HuH-7 (cell line): ENCODE results near the gene CISD3.

Experiments
- DNase-seq: peaks from one replicate; pipeline ENCODE4 v3.0.0; 2011; ENCODE audit warnings: low spot score

Gene CISD3

DNA sequence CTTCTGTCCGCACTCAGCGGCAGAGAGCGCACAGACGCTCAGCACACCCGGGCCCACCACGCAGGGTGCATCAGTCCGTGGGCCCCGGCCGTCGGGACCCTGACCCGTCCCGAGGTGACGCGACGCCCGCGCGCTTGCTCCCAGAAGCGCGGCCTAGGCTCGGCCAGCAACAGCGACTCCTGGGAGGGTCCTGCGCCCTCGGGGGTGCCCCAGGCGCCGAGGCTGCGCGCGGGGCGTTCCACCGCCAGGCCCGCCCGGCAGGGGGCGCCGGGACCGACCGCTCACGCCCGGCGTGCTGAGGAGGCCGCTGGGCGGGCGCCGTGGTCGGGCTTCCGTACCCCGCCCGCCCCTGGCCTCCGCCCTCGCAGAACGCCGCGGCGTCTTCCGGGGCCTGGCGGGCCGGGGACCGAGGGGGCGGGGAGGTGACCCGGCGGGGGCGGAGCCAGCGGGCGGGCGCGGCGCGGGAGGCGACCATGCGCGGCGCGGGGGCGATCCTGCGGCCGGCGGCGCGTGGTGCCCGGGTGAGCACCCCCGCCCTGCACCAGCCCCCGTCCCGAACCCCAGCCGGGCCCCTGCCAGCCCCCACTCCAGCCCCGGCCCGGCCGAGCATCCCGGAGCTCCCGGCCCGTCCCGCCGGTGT, at the start of gene CISD3:
CISD3 (plus strand) TSS at position 456 of the 640 bp plus-strand sequence; CDS start at position 474, 18 bp downstream.
- peak; percentile 85 for DNase-seq

DNA sequence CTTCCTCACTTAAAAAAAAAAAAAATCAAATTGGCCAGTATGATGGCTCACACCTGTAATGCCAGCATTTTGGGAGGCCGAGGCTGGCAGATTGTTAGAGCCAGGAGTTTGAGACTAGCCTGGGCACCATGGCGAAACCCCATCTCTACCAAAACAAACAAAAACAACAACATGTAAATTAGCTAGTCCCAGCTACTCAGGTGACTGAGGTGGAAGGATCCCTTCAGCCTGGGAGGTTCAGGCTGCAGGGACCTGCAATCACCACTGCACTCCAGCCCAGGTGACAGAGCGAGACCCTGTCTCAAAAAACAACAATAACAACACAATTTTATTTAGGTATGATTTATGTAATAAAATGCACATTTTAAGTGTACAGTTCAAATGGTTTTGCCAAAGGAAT, 49.0 kb upstream of the CISD3 start:
- no peak for DNase-seq

DNA sequence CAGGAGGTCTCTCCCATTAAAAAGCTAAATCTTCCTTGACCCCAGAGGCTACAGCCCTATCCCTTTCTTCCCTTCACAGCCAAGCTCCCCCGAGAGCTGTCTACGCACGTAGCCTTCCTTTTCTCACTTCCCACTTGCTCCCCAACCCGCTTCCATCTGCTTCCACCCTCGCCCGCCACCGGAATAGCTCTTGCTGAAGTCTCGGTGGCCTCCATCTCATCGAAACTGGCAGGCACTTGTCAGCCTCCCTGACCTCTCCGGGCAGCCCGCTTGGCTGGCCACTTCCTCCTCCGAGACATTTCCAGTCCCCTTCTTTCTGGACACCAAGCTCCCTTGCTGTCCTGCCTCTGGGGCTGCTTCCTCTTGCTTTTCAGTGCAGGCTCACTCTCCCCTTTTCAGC, 44.6 kb upstream of the CISD3 start:
- no peak for DNase-seq

GRCh38 chr17:38687286-38687685, 42.9 kb upstream of the CISD3 start:
- no peak for DNase-seq

DNA sequence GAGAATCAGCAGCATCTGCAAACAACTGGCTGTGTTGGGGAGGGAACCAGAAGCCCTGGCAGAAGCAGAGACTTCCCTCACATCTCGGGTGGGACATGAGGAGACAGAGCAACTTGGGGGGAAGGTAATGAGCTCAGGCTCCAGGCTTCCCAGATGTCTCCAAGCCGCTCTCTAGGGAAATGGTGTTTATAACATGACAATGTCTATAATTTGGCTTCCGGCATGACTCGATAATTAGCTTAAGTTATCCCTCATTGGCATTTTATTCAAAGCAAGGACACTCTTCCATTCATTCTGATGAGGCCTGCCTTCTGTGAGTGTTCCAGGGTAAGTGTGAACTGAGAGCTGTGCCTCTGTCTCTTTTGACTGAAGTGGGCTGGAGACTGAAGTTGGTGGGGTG, 39.8 kb upstream of the CISD3 start:
- no peak for DNase-seq

- no peak for DNase-seq
Observed at GRCh38 chr17:38691154-38691553, 39.0 kb upstream of the CISD3 start.

DNA sequence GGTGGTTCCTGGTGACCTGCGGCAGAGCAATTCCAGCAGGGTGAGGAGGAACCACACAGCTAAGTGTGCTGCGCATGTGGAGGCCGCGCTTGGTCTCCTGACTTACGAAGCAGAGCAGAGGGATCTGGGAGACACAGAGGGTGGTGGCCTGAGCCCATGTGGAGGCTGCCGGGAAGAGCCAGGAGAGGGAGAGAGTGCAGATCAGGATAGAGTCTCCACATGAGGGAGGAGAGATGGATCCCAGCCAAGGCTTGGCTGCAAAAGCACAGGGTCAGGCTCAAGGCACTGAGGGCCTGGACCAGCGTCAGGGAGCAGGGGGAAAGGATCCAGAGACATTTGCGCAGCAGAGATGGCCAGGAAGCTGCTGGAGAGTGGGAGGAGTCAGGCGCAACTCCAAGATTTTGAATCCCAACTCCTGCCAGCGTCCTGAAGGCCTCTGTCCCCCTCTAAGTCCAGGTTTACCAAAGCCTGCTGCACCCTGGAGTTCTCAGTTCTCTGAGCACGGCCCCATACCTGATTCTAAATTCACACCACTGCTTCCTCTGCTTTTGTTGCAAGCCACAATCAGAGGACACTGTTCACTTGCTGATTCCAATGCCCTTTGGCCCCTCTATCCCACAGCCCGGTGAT, 36.3 kb upstream of the CISD3 start:
- DNase-seq, result no peak

GRCh38 chr17:38697061-38697820, 32.9 kb upstream of the CISD3 start:
- no peak for DNase-seq

- no peak for DNase-seq
Observed at GRCh38 chr17:38698760-38699159, 31.4 kb upstream of the CISD3 start.

DNA sequence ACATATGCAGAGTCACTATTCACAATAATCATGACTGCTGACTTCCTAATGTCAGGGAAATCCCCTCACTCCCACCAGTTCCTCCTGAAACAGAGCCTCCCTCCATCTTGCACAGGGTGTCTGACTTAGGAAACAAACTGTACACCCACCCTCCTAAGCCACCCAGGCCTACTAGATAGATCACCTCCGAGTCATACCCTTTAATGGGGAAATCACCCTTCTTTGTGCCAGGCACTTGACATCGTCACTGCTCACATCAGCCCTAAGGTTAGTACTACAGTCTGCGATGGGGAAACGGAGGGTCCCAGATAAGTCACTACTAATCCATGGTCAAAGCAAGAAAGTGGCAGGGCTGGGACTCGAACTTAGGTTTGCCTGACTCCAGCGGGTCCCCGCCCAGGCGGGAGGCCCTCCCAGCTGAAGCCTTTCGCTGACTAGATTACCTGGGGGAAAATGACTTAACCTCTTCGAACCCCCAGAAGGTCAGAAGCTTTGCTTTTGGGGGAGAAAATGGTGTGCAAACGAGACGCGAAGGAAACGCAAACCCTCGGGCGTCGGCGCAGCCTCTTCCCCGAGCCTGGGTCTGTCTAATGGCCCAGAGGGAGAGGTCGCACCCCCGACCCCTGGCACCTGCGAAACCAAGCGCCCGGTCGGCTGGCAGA, 28.5 kb upstream of the CISD3 start:
- DNase-seq, result no peak

- DNase-seq, result peak; percentile 79
Observed at GRCh38 chr17:38702166-38702915, 27.8 kb upstream of the CISD3 start.

DNA sequence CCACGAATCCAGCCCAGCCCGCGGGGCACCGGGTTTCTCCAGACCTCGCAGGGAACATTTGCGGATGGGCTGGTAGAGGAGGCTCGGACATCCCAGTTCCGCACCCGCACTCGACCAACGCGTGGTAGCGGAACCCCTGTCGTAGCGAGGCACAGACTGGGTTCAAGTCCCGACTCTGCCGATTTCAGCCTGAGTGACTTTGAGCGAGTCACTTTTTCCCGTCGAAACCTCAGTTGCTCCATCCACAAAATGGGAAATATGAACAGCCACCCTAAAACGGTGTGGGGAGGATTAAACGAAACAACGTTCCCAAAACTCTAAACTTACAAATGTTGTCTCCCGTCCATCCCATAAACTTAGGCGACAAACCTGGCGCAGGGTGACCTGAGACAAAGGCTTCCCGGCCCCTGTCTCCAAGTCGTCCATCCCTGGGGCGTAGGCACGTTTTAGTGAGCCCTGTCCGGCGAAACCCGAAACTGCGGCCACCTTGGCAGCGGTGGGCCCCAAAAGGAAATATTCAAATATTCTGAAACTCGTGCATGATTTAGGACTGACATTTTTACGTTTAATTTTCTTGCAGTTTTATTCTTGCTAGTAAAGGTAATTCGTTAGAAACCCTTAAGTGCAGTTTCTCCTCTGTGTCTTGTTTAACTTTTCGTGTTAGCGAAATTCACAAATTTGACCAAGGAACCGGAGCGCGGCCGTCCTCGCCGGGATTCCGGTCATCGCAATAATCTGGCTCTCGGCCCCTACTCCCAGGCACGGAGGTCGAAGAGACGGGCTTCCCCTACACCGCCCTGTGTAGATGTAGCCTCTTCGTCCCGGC, 27.0 kb upstream of the CISD3 start:
- DNase-seq, result no peak

- DNase-seq, result peak; percentile 91
Observed at GRCh38 chr17:38703742-38704605, 26.2 kb upstream of the CISD3 start.

DNA sequence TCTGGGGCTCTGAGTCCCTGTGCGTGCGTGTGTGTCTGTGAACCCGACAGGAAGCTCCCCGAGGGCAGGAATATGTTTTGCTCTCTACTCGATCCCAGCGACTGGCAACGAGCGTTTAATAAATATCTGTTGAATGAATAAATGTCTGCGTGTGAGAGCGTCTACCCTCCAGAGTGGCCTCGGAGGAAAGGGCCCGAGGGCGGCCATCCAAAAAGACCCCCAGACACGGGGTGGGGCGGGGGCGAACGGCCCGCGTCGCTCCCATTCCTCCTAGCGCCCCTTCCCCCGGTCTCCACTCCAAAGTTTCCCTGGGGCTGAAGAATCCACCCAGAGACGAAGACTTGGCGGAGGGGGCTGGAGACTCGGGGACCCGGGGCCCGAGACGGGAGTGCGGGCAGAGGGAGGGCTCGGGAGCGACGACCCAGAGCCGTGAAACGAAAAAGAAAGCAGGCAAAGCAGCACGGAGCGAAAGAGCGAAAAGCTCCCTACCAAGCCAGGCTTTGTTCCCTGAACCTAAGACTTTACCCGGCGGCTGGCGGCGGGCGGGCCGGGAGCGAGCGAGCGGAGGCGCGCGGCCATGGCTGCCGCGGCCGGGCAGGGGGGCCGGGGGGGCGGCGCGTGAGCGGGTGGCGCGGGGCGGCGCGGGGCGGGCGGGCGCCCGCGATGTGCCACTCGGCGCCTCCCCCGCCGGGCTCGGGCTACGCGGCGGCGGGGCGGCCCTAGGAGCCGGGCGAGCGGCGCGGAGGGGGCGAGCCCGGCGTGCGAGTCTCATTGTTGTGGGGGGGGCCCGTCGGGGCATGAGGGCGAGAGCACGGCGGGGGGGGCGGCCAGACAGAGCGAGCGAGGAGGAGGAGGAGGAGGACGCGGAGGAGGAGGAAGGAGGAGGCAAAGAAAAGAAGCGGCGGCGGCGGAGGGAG, 25.3 kb upstream of the CISD3 start, which contains the start of gene MLLT6:
MLLT6 (plus strand) TSS at position 668 of the 917 bp plus-strand sequence. CDS start 360 bp downstream, outside the sequence.
- DNase-seq, result no peak

DNA sequence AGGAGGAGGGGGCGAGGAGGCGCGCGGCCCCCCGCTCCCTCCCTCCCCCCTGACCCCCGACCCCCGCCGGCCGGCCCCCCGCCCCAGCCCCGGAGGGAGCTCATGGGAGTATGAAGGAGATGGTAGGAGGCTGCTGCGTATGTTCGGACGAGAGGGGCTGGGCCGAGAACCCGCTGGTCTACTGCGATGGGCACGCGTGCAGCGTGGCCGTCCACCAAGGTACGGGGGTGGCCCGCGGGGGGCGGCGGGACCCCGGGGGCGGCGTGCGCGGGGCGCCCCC, 24.7 kb upstream of the CISD3 start:
- DNase-seq, result no peak

- DNase-seq, result peak; percentile 44
Observed at GRCh38 chr17:38705803-38706504, 24.2 kb upstream of the CISD3 start.

- no peak for DNase-seq
Observed at GRCh38 chr17:38706505-38707216, 23.5 kb upstream of the CISD3 start.
